ENCODE data around the gene DDX41. TPM values are rescaled to one million over a fixed set of nuclear protein-coding genes. Genes with fewer than 3 reads are reported as not detected.

Gene DDX41
- total RNA-seq, 1 donor from 2014 or later, result 22.6 TPM

- ATAC-seq (ENCODE audit: poor library complexity) (peak; percentile 6), DNase-seq (peak; percentile 65)
- intact Hi-C loops (cut with DNase I), result no loop called here
These were observed 54.6 kb downstream of the DDX41 start for GRCh38 chr5:177462021-177462670.

Other genes with a start within 250 kb of the DDX41 start
- gene RAB24, start 213.2 kb downstream of the DDX41 start, total RNA-seq, result 21.2 TPM
- gene PRELID1, start 213.2 kb downstream of the DDX41 start, total RNA-seq, result 27.6 TPM
- 2.5 TPM for gene MXD3, start 205.1 kb downstream of the DDX41 start, total RNA-seq
- 56.8 TPM for gene LMAN2, start 165.3 kb downstream of the DDX41 start, total RNA-seq
- gene RGS14, start 159.0 kb downstream of the DDX41 start, total RNA-seq, result 2.4 TPM
- gene SLC34A1, start 132.5 kb downstream of the DDX41 start, total RNA-seq, result not detected
- not detected for gene PFN3, start 116.3 kb downstream of the DDX41 start, total RNA-seq
- gene F12, start 107.4 kb downstream of the DDX41 start, total RNA-seq, result not detected
- gene GRK6, start 90.3 kb downstream of the DDX41 start, total RNA-seq, result 16.0 TPM
- gene PRR7, start 70.1 kb downstream of the DDX41 start, total RNA-seq, result 0.59 TPM
- 24.2 TPM for gene DBN1, start 43.3 kb downstream of the DDX41 start, total RNA-seq
- gene PDLIM7, start 19.4 kb downstream of the DDX41 start, total RNA-seq, result 37.0 TPM
- 4.2 TPM for gene DOK3, start 7.1 kb downstream of the DDX41 start, total RNA-seq
- 23.2 TPM for gene FAM193B, start 37.6 kb upstream of the DDX41 start, total RNA-seq
- 61.0 TPM for gene TMED9, start 75.2 kb upstream of the DDX41 start, total RNA-seq
- gene B4GALT7, start 83.2 kb upstream of the DDX41 start, total RNA-seq, result 12.9 TPM